ENCODE results near the gene OSBPL3.

Gene OSBPL3

DNA sequence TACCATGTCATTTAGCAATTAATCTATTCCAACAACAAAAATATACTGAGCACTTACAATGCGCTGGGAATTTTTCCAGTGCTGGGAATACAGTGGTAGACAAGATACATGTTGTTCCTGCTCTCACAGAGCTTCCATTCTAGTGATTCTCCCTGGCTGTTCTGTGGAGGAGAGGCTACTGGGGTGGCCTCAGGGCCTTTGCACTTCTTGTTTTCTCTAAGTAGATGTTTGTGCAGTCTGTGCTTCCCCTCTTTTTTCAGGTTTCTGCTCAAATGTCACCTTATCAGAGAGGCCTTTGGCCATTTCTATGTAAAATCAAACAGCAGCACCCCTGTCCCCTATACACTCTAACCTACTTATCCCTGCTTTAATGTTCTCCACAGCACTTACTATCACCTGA is 24.7 kb downstream of the OSBPL3 start:
- DNase-seq (ENCODE audit: low spot score) = no peak

- DNase-seq (ENCODE audit: low spot score) = no peak
Observed at GRCh38 chr7:24952464-24952863, 27.5 kb downstream of the OSBPL3 start.

GRCh38 chr7:24951441-24951980 is 28.5 kb downstream of the OSBPL3 start:
- DNase-seq (ENCODE audit: low spot score) = no peak

DNA sequence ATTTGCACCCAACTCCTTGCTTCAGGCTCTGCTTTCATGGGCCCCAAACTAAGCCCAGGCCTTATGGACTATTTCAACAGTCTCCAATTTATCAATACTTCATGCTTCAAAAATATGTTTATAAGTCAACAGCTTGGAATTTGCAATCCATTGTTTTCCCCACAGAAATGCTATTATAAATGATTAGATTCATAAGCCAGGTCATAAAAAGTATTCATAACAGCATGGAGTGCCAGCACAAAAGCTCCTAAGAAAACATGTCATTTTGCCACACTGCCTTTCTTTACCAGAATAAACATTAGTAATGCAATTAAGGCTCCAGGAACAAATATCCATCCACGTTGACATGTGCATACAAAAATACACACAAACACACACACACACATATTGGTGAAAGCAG is 30.1 kb downstream of the OSBPL3 start:
- DNase-seq (ENCODE audit: low spot score) = no peak

- DNase-seq (ENCODE audit: low spot score) = no peak
Observed at GRCh38 chr7:24948739-24949138, 31.2 kb downstream of the OSBPL3 start.

DNA sequence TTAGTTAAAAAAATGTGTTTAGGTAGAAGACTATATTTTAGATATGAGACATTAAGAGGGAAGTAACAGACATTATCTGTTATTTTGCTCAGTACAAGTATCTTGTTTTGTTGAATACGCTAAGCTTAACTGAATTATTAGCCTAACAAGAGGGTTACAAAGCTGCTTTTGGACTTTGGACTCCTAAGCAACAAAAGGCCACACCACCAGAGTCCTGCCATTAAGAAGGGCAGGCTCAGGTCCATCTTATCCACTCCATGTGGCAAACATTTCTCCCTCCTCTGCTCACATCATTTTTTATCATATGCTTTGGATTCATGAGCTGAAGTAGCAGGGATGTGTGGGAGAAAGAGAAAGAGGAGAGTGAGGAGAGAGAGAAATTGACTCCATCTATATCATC is 33.5 kb downstream of the OSBPL3 start:
- no peak for DNase-seq (ENCODE audit: low spot score)

DNA sequence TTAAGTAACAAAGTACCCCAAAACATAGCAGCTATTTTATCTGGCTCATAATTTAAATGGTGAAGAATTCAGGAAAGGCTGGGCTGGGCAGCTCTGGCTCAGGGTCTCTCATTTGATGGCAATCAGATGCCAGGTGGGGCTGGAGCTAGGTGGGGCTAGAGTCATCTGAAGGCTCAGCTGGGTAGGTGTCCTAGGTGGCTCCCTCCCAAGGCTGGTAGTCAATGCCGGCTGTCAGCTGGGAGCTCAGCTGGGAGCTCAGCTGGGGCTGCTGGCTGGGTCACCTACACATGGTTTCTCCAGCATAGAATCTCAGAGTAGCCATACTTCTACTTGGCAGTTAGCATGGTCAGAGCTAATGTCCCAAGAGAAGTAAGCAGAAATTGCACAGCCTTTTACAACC is 34.1 kb downstream of the OSBPL3 start:
- DNase-seq (ENCODE audit: low spot score) = no peak

- no peak for DNase-seq (ENCODE audit: low spot score)
Observed at GRCh38 chr7:24943096-24943948, 36.7 kb downstream of the OSBPL3 start.

GRCh38 chr7:24942226-24942625 is 37.8 kb downstream of the OSBPL3 start:
- no peak for DNase-seq (ENCODE audit: low spot score)

GRCh38 chr7:24939416-24939815 is 40.6 kb downstream of the OSBPL3 start:
- no peak for DNase-seq (ENCODE audit: low spot score)

DNA sequence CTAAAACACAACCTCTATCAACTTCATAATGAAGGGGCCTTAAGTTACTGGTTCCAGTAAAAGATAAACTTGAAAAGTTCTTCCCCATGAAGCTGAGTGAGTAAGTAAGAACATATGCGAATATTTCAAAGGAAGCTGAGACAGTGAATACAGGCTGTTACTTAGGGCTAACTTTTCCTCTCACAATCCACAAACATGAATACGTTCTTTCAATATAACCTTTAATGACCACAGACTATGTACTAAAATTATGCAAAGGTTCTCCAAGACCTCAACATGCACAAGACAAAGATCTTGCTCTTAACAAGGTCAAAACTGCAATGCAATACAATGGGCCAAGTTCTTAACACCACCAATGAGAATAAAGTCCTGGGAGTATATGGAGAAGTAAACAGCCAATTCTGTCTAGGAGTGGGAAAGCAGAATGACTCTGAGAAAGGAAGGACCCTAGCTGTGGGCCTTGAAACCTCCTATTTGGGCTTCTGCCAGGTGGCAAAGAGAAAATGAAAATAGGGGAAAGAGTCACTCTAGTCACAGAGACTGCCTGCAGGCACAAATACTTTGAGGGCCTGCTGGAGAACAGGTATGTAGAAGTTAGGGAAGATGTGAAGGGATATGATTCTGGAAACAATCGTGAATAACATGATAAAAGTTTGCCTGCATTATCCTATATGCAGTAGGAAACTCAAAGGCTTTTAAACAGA is 43.7 kb downstream of the OSBPL3 start:
- DNase-seq (ENCODE audit: low spot score) = no peak

DNA sequence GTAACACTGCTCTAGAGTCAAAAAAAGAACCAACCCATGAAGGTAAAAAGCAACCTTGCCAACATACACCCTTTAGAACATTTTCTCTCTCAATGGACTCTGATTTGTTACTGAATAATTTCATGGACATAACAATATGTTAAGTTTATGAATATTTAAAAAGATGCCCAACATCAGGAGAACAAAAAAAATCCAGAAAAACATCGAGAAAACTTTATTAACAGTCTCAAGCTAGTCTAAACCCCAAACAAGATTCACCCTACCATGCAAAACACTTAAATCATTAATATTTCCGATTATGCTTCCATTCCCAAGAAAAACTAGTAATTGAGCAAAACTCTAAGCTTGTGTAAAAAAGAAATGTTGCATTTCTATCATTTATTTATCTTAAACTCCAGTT is 46.7 kb downstream of the OSBPL3 start:
- no peak for DNase-seq (ENCODE audit: low spot score)

- no peak for DNase-seq (ENCODE audit: low spot score)
Observed at GRCh38 chr7:24932815-24933214, 47.2 kb downstream of the OSBPL3 start.

DNA sequence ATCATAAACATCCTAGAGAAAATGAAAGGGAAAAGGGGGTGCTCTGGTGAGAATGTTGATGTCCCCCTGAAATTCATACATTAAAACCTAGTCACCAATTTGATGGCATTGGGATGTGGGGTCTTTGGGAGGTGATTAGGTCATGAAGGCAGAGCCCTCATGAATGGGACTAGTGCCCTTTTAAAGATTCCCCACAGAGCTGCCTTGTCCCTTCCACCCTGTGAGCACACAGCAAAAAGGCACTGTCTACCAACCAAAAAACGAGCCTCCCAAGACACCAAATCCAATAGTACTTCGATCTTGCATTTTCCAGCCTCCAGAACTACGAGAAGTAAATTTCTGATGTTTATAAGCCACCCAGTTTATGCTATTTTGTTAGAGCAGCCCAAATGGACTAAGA is 47.6 kb downstream of the OSBPL3 start:
- DNase-seq (ENCODE audit: low spot score) = no peak

DNA sequence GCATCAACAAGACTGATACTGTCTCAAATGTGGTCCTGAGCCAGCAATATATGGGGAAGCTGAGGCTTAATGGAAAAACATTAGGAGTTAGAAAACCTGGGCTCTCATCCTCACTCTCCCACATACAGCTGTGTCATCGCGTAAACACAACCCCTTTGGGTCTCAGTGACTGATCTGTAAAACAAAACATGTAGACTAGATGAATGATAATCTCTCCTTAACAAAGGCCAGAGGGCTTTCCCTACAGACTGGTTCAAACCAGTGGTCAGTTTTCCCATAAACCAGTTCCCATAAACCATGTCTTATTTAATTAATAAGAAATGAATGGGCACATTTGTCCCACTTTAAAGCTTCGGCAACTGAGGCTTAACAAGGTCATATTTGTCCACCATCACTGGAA is 48.1 kb downstream of the OSBPL3 start:
- DNase-seq (ENCODE audit: low spot score) = no peak

DNA sequence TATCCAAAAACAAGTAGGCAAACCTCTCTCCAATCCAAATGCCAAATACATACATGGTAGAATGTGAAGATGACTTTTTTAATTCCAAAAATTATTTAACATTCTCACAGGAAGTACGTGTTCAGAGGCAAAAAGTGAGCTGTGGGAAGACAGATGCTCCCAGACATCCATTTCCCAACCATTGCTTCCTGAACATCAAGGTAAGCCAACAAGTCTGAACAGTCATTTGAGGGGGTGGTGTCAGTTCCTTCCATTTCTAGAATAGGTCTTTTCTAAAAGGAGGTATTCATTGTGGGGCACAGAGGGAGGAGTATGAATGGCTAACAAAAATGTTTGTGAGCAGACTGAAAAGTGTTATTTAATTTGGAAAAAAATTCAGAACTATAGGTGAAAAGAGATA is 49.1 kb downstream of the OSBPL3 start:
- no peak for DNase-seq (ENCODE audit: low spot score)

GRCh38 chr7:24926623-24927524 is 53.1 kb downstream of the OSBPL3 start:
- DNase-seq (ENCODE audit: low spot score) = peak; percentile 73

DNA sequence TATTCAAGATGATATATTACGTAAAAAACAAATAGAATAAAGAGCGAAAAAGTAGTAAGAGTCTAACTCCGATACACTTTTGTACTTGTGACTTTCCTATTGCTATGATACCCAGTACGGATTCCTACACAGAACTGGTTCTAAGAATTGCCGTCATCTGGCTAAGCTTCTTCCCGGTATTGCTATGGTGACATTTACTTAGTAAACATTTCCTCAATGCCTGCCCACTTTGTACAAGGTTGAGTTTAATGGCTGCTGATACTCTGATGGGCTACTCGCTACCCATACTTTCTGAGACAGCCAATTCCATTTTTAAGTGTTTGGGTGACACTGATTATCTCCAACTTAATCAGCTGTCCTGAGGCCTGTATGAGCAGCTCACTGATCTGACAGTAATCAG is 55.6 kb downstream of the OSBPL3 start:
- no peak for DNase-seq (ENCODE audit: low spot score)

DNA sequence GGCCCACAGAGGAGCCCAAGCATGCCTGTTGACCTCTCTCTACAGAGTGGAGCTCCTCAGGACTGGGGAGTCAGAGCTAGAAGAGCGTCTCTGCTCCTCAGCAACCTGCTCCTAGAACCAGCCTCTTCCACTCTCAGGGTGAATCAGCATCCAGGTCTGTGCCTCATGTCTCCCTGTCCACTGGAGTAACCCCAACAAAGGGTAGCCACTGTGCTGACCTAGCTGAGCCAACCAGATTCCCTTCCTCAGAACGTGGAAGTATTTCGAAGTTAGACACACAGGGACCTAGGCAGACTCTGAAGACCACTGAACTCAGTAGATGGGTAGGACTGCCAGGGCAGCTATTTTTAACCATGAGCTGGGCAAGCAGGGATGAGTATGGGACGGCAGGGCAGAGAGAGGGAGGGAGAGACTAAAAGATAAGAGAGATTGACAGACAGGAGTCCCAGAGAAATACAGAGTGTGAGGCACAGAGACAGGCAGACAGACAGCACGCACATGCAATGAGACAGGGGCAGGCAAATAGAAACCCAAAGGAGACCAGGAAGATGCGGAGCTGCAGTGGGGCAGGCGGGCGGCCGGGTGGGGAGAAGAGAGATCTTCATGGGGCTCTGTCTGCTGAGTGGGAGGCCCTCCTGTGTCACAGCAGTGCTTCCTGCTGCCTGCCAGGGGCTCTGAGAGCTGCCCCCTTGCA is 56.7 kb downstream of the OSBPL3 start:
- DNase-seq (ENCODE audit: low spot score) = no peak

GRCh38 chr7:24922099-24922773 is 57.7 kb downstream of the OSBPL3 start:
- peak; percentile 52 for DNase-seq (ENCODE audit: low spot score)

DNA sequence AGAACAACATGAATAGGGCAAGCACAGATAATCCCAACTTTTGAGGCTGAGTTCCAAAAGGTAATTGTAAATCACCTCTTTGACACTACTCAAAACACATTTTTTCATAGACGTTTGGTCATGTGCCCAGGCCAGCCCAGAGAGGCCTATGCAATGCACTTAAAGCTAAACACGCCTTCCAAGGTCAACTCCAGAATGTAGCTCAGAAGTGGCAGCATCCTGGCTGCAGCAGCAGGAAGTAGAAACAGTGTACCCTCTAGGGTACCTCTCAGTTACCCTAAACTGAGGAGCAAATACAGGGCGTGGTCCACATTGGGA is 58.7 kb downstream of the OSBPL3 start:
- DNase-seq (ENCODE audit: low spot score) = no peak
